RWPE2 (cell line): ENCODE results near the gene SLC43A2.

ENCODE experiments used
- ATAC-seq: fragments of 200-7000 bp; cut with Tn5 transposase; 3 replicates; pipeline ENCODE4 v1.9.1; 2021; ENCODE audit warnings: low read depth
- DNase-seq: peaks from one replicate; pipeline ENCODE4 v3.0.0-alpha.2; 2020; ENCODE audit warnings: low spot score
- H3K27ac ChIP-seq: fragments of 450-650 bp; 2 replicates; pipeline ENCODE4 v1.5.1; 2017; ENCODE audit warnings: mild to moderate bottlenecking; ENCODE audit not compliant: poor library complexity, severe bottlenecking
- H3K27me3 ChIP-seq: fragments of 250-450 bp; sonication (Bioruptor Pico); 2 replicates; pipeline ENCODE4 v1.5.1; 2021; ENCODE audit warnings: mild to moderate bottlenecking, moderate library complexity; ENCODE audit not compliant: insufficient read depth, poor library complexity, severe bottlenecking
- H3K36me3 ChIP-seq: fragments of 250-450 bp; sonication (Bioruptor Pico); 2 replicates; pipeline ENCODE4 v1.5.1; 2020; ENCODE audit warnings: low read depth, mild to moderate bottlenecking, moderate library complexity
- H3K4me1 ChIP-seq: fragments of 250-450 bp; sonication (Bioruptor Pico); 2 replicates; pipeline ENCODE4 v1.5.1; 2021; ENCODE audit warnings: mild to moderate bottlenecking, moderate library complexity; ENCODE audit not compliant: insufficient read depth, poor library complexity, severe bottlenecking
- H3K4me3 ChIP-seq: fragments of 250-450 bp; sonication (Bioruptor Pico); 2 replicates; pipeline ENCODE4 v1.5.1; 2021; ENCODE audit warnings: mild to moderate bottlenecking, moderate library complexity; ENCODE audit not compliant: severe bottlenecking
- H3K9me3 ChIP-seq: fragments of 250-450 bp; sonication (Bioruptor Pico); 2 replicates; pipeline ENCODE4 v1.5.1; 2021; ENCODE audit warnings: mild to moderate bottlenecking, moderate library complexity; ENCODE audit not compliant: severe bottlenecking
- CTCF ChIP-seq: fragments of 450-650 bp; IDR thresholded peaks from one replicate; pipeline ENCODE4 v1.5.1; 2017; ENCODE audit warnings: mild to moderate bottlenecking, moderate library complexity; ENCODE audit not compliant: poor library complexity, severe bottlenecking

Gene SLC43A2

GRCh38 chr17:1557355-1558095 lies 71.1 kb downstream of the SLC43A2 start:
- H3K4me1 ChIP-seq = no peaks in the 10 kb centered on the region
- peaks cover 31% of the 10 kb centered on the region for H3K36me3 ChIP-seq
- DNase-seq (no peak), ATAC-seq (no peak)
- no peaks in the 10 kb centered on the region for H3K9me3 ChIP-seq
- H3K27me3 ChIP-seq = no peaks in the 10 kb centered on the region
- H3K27ac ChIP-seq = no peak overlapping the region
- H3K4me3 ChIP-seq = no peak overlapping the region
- TF ChIP-seq CTCF = no peak

- ATAC-seq = no peak
- TF ChIP-seq CTCF = no peak
- Histone ChIP-seq H3K36me3 (peaks cover 42% of the 10 kb centered on the region), H3K27ac (no peak overlapping the region), H3K4me3 (no peak overlapping the region), H3K27me3 (no peaks in the 10 kb centered on the region), H3K9me3 (no peaks in the 10 kb centered on the region), H3K4me1 (no peaks in the 10 kb centered on the region)
- no peak for DNase-seq
Observed at GRCh38 chr17:1555651-1556471, 72.8 kb downstream of the SLC43A2 start.

GRCh38 chr17:1554751-1555540 lies 73.7 kb downstream of the SLC43A2 start:
- no peaks in the 10 kb centered on the region for H3K9me3 ChIP-seq
- H3K27ac ChIP-seq = no peak overlapping the region
- H3K27me3 ChIP-seq = no peaks in the 10 kb centered on the region
- H3K4me3 ChIP-seq = no peak overlapping the region
- peaks cover 48% of the 10 kb centered on the region for H3K36me3 ChIP-seq
- ATAC-seq (no peak), DNase-seq (no peak)
- H3K4me1 ChIP-seq = no peaks in the 10 kb centered on the region
- no peak for TF ChIP-seq CTCF

GRCh38 chr17:1553354-1554266 lies 75.0 kb downstream of the SLC43A2 start:
- ATAC-seq (no peak), DNase-seq (no peak)
- no peaks in the 10 kb centered on the region for H3K9me3 ChIP-seq
- H3K27me3 ChIP-seq = no peaks in the 10 kb centered on the region
- TF ChIP-seq CTCF = no peak
- H3K4me3 ChIP-seq = no peak overlapping the region
- no peaks in the 10 kb centered on the region for H3K4me1 ChIP-seq
- H3K36me3 ChIP-seq = peaks cover 55% of the 10 kb centered on the region
- H3K27ac ChIP-seq = no peak overlapping the region
